ENCODE measurements around the gene PAXIP1. TPM values are rescaled to one million over a fixed set of nuclear protein-coding genes. Genes with fewer than 3 reads are reported as not detected.

The PAXIP1 gene
- total RNA-seq, 1 donor from 2014 or later = 16.7 TPM

DNA sequence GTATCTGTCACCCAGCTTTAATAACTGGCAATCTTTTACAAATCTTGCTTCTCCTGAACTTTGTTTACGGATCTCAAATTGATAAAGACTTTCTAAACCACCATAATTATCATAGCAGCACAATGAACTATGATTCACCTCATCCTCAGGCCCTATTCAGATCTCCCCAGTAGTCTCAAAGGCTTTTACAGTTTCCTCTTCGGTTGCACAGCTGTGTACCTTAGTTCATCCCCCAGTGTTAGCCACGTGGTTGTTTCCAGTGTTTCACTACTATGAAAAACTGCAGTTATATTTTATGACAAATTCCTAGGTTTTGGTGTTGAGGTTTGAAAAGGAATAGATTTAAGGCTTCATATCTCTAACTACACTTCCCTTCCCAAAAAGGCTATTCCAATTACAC lies 24.9 kb downstream of the PAXIP1 start:
- Histone ChIP-seq H3K27me3 (no peaks in the 10 kb centered on the region), H3K9me3 (no peaks in the 10 kb centered on the region), H3K4me3 (no peak overlapping the region), H3K27ac (no peak overlapping the region), H3K4me1 (no peaks in the 10 kb centered on the region), H3K36me3 (no peaks in the 10 kb centered on the region)
- TF ChIP-seq, protein P1, sequence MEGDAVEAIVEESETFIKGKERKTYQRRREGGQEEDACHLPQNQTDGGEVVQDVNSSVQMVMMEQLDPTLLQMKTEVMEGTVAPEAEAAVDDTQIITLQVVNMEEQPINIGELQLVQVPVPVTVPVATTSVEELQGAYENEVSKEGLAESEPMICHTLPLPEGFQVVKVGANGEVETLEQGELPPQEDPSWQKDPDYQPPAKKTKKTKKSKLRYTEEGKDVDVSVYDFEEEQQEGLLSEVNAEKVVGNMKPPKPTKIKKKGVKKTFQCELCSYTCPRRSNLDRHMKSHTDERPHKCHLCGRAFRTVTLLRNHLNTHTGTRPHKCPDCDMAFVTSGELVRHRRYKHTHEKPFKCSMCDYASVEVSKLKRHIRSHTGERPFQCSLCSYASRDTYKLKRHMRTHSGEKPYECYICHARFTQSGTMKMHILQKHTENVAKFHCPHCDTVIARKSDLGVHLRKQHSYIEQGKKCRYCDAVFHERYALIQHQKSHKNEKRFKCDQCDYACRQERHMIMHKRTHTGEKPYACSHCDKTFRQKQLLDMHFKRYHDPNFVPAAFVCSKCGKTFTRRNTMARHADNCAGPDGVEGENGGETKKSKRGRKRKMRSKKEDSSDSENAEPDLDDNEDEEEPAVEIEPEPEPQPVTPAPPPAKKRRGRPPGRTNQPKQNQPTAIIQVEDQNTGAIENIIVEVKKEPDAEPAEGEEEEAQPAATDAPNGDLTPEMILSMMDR (IDR thresholded peaks at IDR 0.05) = no peak
- TF ChIP-seq POLR2AphosphoS5 (IDR thresholded peaks at IDR 0.05; ENCODE audit: insufficient read depth in 1 of 2, low read depth in 1 of 2) (no peak), POLR2A (IDR thresholded peaks at IDR 0.05) (no peak)
- DNase-seq (ENCODE audit: extremely low spot score in 2 of 2) = no peak
- intact Hi-C loops (cut with DNase I) = no loop called here

- Histone ChIP-seq H3K4me3 (no peak overlapping the region), H3K27me3 (no peaks in the 10 kb centered on the region), H3K9me3 (no peaks in the 10 kb centered on the region), H3K27ac (no peak overlapping the region), H3K4me1 (no peaks in the 10 kb centered on the region), H3K36me3 (no peaks in the 10 kb centered on the region)
- intact Hi-C loops (cut with DNase I) = no loop called here
- TF ChIP-seq, protein P1 (IDR thresholded peaks at IDR 0.05) = no peak
- no peak for TF ChIP-seq POLR2AphosphoS5 (IDR thresholded peaks at IDR 0.05; ENCODE audit: insufficient read depth in 1 of 2, low read depth in 1 of 2)
- DNase-seq (ENCODE audit: extremely low spot score in 2 of 2) = no peak
These were observed 25.7 kb downstream of the PAXIP1 start for GRCh38 chr7:154977250-154977649.

DNA sequence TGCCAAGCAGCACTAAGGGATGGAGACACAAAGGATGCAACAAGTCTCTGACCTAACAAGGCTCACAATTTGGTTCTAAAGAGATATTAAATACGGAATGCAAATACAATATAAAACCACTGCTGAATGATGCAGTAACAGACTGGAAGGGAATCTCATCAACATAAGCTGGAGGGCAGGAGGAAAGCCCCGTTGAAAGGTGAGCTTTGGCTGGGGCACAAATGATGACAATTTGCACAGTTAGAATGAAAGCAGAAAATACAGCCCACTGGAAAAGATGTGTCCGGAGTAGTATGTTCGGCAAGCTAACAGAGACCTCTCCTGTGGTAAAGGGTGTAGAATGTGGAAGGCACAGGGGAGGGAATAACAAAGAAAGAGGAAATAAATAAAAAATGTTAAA lies 26.1 kb downstream of the PAXIP1 start:
- intact Hi-C loops (cut with DNase I) = no loop called here
- Histone ChIP-seq H3K27me3 (no peaks in the 10 kb centered on the region), H3K27ac (no peak overlapping the region), H3K4me3 (no peak overlapping the region), H3K9me3 (no peaks in the 10 kb centered on the region), H3K4me1 (no peaks in the 10 kb centered on the region), H3K36me3 (no peaks in the 10 kb centered on the region)
- DNase-seq (ENCODE audit: extremely low spot score in 2 of 2) = no peak
- TF ChIP-seq, protein P1 (IDR thresholded peaks at IDR 0.05) = no peak
- TF ChIP-seq POLR2A (IDR thresholded peaks at IDR 0.05) (no peak), POLR2AphosphoS5 (IDR thresholded peaks at IDR 0.05; ENCODE audit: insufficient read depth in 1 of 2, low read depth in 1 of 2) (no peak)

- intact Hi-C loops (cut with DNase I) = no loop called here
- no peak overlapping the region for H3K4me3 ChIP-seq
- H3K4me1 ChIP-seq = no peaks in the 10 kb centered on the region
- TF ChIP-seq, protein P1 (IDR thresholded peaks at IDR 0.05) = no peak
- TF ChIP-seq POLR2A (IDR thresholded peaks at IDR 0.05) (no peak), POLR2AphosphoS5 (IDR thresholded peaks at IDR 0.05; ENCODE audit: insufficient read depth in 1 of 2, low read depth in 1 of 2) (no peak)
- H3K36me3 ChIP-seq = no peaks in the 10 kb centered on the region
- no peaks in the 10 kb centered on the region for H3K9me3 ChIP-seq
- DNase-seq (ENCODE audit: extremely low spot score in 2 of 2) = no peak
- H3K27ac ChIP-seq = no peak overlapping the region
- H3K27me3 ChIP-seq = no peaks in the 10 kb centered on the region
These were observed 26.9 kb downstream of the PAXIP1 start for GRCh38 chr7:154975984-154976383.

DNA sequence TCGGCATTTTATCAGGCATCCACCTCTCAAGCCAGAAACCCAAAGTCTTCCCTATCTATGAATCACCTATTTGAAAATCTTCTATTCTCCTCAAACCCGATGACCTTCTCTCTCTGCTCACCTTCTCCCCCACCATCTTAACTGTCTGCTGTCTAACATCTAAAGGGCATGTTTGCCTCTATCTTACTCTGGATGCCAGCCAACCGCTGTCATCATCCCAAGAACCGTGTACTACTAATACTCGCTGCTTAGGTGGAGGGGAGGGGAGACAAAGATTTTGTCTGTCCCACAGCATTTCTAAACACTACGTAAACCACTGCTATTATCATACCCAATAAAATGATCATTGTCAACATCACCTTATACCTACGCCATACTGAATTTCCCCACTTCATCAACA lies 29.5 kb downstream of the PAXIP1 start:
- Histone ChIP-seq H3K27me3 (no peaks in the 10 kb centered on the region), H3K4me3 (no peak overlapping the region), H3K9me3 (no peaks in the 10 kb centered on the region), H3K27ac (no peak overlapping the region), H3K36me3 (peaks cover 0 to 12% of the 10 kb centered on the region in 2 donors), H3K4me1 (no peaks in the 10 kb centered on the region)
- intact Hi-C loops (cut with DNase I) = no loop called here
- DNase-seq (ENCODE audit: extremely low spot score in 2 of 2) = no peak
- TF ChIP-seq, protein P1 (IDR thresholded peaks at IDR 0.05) = no peak
- TF ChIP-seq POLR2A (IDR thresholded peaks at IDR 0.05) = no peak
- no peak for TF ChIP-seq POLR2AphosphoS5 (IDR thresholded peaks at IDR 0.05; ENCODE audit: insufficient read depth in 1 of 2, low read depth in 1 of 2)

Data from vagina (tissue), 2 donors.